Ramos (cell line): ENCODE results near the gene ALS2CL.

ENCODE experiments used
- in situ Hi-C: fragments of 300-500 bp; cut with MboI; formaldehyde crosslinking; loops from one replicate; pipeline ENCODE4 v1.14.3; 2022; ENCODE audit warnings: low sequenced_read_pairs; ENCODE audit not compliant: unreplicated experiment

ALS2CL gene

DNA sequence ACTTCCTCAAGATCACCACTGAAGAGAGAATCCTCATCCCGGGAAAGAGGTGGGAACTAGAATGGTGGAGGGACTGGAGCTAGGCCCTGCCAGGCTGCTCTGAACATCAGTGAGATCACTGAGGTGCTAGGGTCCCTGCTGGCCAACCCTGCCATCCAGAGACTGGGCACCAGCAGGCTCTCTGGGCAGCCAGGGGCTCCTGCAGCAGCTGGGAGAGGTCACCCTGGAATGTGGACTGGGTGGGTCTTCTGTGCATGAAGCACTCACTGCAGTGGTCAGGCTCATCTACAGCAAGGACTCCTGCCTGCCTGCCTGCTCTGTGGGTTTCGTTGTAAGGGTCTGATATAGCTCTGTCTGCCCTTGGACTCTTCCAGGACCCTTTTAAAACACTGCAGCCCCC, 24.9 kb downstream of the ALS2CL start:
- in situ Hi-C loops, result no loop called here

DNA sequence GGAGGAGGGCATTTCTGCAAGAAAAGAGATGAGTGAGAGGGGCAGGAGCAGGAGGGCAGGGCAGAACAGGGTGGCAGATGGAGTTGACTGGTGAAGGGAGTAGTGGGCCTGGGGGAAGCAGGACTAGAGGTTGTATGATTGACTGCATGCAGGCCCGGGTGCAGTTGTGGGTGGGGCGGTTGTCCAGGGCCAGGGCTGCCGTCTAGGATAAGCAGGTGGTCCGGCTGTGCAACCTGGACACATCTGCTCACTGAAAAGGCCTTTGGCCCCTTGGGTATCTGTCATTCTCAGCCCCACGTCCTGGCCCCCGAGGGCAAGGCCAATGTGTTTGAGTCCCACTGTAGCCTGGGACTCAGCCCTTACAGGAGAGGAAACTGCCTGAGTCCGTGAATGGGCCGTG, 25.4 kb downstream of the ALS2CL start:
- in situ Hi-C loops, result no loop called here

DNA sequence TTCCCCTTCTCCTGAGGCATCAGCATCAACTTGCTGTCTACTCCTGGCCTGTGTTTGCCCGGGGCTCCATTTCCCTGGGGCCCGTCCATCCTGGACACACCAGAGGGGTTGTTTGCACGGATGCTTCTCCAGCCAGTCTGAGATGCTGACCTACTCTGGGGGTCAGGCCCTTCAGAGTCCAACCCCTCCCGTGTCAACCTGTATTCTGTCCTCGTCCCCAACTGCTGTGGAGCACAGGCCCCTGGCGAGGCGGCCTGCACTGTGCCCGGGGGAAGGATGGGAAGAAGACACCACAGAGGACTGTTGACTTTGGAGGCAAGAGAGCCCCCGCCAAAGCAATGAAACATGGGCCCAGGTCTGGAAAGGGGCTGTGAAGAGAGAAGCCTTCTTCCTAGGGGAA, 25.8 kb downstream of the ALS2CL start:
- in situ Hi-C loops, result no loop called here

DNA sequence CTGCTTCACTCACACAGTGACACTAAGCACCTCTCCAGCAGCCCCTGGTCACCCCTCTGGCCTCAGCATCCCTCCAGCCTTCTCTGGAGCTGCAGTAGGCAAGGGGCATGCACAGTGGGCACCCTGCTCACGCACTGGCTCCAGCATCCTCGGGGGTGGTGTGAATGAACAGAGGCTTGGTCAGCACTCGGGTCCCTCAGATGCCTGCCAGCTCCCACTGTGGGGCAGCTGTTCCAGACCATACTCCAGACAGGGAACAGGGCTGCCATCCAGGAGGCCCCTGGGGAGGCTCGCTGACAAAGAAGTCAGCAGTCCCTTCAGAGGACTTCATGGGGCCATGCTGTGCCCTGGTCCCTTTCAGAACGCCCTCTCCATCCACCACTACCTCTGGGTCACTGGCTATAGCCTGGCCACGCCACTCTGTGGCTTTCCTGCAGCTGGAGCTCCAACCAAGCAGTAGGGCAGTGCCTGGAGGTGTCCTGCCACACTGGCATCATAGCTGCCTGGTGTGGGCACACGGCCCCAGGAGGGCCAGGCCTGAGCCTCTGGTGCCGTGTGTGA, 26.3 kb downstream of the ALS2CL start:
- in situ Hi-C loops, result no loop called here

DNA sequence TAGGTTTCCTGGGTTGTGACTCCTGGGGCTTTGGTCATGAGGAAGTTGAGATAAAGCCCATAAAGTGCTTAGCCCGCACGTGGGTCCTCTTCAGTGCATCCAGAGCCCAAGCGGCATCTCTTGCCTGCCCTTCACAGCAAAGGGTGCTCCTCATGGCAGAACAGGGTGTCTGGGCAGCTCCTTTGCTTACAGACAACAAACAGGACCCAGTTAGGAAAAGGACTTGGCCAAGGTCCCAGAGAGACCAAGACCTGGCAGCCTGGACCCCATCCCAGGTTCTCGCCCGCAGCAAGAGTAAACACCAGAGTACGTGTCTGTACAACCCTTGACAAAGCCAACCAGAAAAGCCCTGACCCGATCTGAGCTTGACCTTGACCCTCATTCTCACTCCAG, 27.0 kb downstream of the ALS2CL start:
- in situ Hi-C loops, result no loop called here

DNA sequence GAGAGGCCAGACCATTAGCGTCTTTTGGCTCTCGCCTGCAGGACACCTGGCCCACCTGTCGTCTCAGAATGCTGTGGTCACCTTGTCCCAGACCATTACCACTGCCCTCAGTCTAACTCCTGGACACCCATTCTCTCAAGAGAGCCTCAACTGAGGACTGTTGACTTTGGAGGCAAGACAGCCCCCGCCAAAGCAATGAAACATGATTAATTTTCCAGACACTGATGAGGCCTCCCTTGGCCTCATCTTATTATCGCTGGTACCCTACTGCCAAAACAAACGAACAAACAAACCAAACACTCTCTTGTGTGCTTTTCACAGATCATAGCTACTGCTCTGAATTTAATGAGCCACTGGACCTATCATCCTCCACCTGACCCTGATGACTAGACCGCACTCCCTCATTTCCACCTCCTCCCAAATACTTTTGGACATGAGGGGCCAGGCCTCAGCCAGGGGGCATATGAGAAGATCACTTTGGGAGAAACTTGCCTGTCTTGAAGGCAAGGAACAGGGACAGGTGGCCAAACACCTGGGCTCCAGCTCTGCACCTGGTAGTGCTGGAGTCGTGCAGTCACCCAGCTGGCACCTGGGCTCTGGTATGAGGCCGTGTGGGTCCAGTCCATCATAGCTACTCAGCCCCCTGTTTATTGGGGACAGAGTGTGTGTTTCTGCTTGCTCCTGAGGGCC, 27.6 kb downstream of the ALS2CL start:
- in situ Hi-C loops, result no loop called here

DNA sequence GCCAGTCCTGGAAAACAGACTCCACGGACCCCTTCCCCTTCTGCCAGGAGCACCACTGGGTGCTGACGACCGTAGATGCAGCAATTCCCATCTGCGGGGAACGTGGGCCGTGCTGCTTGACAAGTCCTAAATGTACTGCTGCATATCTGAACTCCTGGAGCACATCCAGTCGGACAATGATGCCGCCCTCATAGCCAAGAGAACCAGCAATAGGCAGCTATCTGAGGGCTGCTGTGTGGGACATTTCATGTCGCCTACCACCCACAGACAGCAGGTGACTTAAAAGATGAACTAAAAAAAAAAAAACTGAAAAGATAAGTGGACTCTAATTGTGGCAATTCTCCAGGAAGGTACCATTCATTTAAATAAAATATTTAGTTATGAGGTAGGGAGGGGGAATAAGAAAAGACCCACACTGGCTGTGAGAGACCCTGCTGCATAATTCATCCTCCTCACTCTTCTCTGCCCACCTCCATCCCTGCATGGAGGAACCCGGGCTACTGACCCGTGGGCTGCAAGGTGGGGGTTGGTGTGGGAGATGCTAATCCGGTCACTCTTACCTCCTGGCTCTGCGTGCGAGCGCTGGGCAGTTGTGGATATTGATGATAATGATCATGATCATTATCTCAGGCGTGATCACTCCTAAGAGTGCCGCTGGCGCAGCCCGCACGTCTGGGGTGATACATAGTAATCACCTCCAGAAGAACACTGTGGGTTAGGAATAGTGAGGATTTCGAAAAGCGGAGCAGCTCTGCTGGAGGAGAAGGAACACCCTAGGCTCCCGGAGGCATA, 28.3 kb downstream of the ALS2CL start:
- in situ Hi-C loops, result no loop called here

DNA sequence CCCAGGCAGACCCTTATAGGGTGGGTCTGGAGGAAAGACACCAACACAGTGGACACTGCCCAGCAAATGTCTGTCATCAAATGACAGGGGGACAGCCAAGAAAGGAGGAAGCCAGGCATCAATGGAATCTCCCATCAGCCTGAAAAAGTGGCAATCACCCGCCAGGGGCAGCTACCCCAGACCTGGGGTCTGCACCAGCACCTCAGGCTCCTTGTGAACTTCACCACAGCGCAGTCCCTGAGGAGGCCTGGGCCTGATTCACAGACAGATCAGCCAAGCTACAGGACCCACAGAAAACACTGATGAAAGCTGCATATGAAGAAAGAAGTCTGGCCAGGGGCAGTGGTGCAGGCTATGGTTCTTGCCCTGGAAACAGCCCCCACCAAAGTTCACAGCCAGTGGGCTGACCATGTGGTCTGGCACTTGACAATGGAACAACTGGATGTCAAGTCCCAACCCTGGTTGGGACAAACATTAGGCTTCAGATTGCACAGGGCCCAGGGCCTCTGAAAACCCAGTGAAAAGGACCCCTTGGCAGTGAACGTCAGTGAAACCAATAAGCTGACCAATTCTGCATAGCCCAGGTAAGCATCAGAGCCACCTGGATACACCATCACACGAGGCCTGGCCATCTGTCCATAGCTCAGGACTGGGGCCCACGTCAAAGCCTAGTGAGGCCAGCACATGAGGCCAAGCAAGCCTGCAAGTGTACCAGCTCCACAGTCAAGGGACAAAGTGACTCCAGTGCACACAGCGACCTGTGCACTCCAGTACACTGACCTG, 29.1 kb downstream of the ALS2CL start:
- in situ Hi-C loops, result no loop called here

DNA sequence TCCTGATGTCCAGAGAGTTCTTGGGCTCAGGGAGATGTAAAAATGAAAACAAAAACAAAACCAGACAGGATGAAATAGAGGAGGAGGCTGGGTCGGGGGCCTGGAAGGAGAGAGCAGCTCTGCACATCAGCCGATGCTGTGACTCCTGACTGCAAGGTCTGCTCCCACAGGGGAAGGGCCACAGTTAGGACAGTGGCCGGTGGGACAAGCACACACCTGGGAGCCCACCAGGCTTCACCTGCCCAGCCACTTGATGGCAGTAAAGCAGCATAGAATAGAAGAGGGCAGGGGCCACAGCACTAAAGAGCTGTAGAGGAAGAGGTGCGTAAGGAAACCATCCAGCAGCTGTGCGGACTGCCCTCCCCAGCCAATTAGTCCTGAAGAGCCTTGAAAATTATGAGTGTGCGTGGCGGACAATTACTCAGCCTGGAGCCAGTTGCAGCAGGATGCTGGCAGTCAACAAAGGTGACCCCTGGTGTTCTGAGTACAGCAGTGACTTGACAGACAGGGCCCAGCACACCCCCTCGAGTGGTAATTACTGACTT, 29.8 kb downstream of the ALS2CL start:
- in situ Hi-C loops, result no loop called here

DNA sequence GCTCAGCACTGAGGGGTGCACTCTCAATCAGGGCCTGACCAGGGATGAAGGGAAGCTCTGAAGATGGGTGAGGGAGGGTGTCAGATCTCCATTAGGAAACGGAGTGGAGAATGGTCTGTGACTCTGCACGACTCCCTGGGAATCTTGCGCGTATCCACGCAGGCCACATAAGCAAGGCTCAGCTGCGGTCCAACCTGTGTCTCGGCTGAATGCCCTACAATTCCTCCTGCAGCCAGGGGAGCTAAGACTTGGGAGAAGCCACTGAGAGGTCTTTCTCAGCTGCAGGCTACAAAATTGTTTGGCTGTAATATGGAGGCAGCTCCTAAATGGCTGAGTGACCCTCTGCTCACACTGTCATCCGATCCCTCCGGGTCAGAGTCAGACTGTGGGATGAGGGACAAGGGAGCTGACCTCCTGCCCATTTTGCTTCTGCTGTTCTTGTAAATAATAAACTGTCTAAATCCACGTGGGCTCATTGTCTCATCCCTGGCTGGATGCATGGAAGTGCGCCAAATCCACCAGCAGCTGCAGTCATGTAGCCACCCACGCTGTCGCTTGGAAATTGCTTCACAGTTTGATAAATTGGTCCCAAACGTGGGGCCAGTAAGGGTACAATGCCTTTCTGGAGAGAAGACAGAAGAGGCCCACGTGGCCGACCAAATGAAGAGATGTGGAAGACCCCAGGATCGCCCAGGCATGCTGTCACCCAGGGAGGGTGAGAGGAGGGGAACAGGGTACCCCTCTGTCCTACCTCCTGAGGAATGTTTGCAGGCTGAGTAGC, 30.5 kb downstream of the ALS2CL start:
- in situ Hi-C loops, result no loop called here

DNA sequence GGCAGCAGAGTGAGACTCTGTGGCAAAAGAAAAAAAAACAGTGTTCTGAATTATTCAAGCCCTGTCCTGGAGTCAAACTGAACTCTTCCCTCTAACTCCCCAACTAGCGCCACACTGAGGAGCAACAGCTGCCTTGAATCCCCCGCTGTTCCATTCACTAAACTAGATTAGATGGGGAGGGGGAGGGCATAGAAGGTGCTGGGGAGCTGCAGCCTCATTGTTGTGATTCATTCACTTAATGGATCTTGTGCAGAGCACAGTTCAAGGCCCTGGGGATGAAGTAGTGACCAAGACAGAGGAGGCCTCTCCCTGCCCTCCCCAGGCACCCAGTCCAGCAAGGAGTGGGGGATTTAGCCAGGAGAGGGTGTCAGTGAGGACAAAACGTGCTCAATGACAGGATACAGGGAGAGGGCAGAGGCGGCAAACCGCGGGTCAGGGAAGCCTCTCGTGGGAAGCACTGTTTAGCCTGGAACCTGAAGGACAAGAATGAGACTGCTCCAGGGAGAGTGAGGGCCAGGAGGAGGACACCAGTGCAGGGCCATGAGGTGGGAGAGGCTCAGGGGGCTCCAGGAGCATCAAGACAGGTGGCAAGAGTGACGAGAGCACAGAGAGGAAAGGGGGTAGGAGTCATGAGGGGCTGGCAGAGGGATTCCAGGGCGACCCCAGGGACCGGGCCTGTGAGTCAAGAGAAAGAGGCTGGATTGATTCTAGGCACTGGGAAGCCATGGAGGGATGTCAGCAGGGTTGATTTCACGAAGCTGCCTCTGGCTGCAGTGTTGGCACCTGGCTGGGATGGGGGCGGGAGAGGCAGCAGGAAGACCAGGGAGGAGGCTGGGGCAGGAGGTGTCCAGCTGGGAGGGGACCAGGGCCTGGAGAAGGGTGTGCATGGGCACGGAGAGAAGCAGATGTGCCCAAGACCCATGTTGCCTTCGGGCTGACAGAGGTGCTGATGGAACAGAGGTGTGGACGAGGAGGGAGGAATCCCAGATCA, 31.4 kb downstream of the ALS2CL start:
- in situ Hi-C loops, result no loop called here

DNA sequence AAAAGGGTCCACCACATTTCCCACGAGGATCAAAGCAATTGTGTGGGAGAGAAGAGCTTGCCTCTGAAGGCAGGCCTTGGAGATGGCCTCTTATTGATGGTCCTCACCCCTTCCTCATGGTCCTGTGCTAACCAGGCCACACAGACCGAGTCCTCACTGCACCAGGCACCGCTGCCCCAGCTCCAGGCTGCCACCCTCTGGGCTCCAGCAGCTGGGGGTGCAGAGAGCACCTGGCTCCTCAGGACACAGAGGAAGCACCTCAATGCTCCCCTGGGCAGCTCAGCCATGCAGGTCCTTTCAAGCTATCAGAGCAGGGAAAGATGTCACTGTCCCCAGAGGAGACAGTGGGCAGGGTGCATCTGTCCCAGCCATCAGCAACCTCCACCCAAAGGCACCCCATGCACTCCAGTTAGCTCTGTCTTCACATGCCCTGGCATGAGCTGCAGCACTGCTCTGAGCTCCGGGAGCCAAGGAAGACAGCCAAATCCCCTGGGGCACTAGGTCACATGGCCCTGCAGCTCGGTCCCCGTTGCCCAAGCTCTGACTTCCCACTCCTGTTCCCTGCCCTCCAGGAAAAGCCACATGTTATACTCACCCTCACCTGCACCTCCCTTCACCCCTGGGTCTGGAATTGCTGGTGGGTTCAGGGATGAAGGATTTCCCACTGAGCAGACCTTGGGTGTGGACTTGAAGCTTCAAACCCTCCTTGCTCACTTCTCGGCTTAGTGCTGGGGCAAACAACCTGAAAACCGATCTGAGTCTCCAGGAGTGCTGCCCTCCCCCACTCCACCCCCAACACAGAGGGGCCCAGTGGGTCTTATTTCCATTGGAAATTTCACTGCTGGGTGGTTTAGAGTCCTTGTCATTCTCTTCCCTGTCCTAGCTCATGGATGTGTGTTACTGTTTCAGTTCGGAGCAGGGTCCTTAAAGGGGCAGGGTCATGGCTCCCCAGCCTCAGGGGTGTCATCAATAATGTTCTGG, 32.6 kb downstream of the ALS2CL start:
- in situ Hi-C loops, result no loop called here

DNA sequence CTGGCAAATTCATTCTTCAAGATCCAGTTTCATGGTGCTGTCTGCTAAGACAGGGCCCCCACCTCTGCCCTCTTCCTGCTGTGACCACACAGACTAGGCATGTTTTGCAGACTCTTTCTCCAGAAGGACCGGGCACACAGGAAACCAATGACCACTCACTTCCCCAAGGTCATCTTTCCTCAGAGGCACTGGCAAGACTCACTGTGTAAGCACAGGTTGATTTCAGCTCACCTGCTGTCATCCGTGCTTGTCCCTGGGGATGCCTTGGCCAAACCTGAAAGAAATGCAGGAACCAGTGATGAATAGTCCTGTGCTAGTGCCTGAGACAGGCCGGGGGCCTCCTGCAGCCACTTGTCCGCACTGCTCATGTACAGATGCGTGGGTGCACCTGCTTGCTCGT, 33.5 kb downstream of the ALS2CL start:
- in situ Hi-C loops, result no loop called here

DNA sequence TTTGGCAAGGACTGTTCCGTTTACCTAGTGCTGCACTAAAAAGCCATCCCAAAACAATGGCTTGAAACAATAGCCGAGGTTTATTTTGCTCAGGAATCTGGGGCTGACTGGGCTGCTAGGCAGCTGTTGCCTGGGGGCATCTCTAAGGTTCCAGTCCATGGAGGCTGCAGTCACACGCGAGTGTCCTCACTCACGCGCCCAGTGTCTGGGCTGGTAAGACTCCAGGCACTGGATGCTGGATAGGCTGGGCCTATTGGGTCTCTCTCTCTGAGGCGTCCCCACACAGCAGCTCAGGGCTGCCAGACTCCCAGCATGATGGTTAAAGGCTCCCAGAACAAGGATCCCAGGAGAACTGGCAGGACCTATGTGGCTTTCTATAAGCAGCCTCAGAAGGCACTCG, 34.2 kb downstream of the ALS2CL start:
- in situ Hi-C loops, result no loop called here

DNA sequence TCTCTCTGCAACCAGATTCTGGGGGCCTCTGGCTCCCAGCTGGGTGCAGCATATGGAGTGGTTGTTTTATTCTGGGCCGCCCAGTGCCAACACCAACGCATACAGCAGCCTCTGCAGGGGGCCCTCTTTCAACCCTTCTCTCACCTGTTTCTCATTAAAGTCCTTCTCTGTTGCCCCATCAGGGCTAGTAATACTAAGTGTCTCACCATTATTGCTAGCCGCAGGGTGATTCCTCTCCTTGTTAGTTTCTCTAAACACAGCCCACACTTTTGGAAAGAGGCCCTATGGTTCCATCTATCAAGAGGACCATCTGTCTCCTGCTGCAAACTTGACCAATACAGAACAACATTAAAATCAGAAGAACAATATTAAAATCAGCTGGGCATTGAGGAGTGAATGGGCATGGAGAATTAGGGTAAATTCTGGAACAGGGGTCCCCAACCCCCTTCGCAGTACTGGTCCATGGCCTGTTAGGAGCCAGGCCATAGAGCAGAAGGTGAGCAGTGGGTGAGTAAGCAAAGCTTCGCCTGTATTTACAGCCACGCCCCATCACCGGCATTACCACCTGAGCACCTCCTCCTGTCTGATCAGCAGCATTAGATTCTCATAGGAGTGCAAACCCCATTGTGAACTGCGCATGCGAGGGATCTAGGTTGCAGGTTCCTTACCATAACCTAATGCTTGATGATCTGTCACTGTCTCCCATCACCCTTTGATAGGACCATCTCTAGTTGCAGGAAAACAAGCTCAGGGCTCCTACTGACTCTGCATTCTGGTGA, 36.5 kb downstream of the ALS2CL start:
- in situ Hi-C loops, result no loop called here

DNA sequence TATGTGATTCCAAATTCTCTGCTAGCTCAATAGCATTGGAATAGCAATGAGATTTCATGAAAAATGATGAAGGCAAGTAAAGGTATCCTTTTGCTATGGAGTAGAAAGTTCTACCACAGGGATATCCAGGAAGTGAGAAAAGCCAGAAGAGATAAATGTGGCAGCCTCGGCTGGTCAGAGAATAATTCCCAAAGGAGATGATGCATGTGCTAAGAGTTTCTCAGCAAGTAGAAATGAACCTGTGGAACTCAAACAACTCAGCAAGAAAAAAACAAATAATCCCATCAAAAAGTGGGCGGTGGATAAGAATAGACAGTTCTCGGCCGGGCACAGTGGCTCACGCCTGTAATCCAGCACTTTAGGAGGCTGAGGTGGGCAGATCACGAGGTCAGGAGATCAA, 38.2 kb downstream of the ALS2CL start:
- in situ Hi-C loops, result no loop called here

DNA sequence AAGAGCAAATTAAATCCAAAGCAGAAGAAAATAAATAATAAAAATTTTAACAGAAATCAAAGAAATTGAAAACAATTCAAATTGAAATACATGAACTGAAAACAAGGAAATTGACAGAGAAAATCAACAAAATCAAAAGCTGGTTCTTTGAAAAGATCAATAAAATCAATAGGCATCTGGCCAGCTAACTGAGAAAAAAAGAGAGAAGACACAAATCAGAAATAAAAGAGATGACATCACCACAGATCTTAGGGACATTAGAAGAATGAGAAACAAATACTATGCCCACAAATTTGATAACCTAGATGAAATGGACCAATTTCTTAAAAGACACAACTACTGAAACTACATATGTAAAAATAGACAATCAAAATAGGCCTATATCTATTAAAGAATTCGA, 42.4 kb downstream of the ALS2CL start:
- in situ Hi-C loops, result no loop called here
